AML-193 (cell line): ENCODE measurements around the gene EPHB1.
"Not testable (repeated sequence)": the region's sequence is repeated elsewhere in the genome, so short reads cannot be mapped to it uniquely, and the experiment has no call there.

Experiments
- DNase-seq, 2 experiments: peaks; one replicate each; lab custom pipeline; 2025; lab: John Stamatoyannopoulos, UW

The EPHB1 gene

DNA sequence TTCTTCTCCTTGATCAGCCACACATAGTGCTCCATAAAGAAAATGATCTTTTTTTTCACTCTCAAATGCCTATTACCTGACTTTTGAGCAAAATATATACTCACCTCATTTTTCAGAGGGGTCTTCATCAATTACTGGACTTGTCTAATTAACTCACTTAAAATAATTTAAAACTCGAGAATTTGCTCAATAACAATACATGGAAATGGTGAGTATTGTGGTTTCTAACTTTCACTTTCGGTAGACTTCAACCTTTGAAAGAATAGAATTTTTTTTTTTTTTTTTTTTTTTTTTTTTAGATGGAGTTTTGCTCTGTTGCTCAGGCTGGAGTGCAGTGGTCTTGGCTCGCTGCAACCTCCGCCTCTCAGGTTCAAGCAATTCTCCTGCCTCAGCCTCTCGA is 17.7 kb upstream of the EPHB1 start:
- DNase-seq = no peak

DNA sequence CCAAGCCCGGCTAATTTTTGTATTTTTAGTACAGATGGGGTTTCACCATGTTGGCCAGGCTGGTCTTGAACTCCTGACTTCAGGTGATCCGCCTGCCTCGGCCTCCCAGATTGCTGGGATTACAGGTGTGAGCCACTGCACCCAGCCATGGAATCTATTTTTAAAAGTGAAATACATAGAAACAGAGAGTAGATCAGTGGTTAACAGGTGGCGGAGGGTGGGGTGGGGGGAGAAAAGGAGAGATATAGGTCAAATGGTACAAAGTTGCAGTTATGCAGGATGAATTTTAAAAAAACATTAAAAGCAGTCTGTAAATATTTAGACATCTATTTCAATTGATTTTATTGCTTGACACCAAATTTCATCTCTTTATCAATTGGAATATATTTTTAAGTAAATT is 6.8 kb upstream of the EPHB1 start:
- not testable (repeated sequence) for DNase-seq

DNA sequence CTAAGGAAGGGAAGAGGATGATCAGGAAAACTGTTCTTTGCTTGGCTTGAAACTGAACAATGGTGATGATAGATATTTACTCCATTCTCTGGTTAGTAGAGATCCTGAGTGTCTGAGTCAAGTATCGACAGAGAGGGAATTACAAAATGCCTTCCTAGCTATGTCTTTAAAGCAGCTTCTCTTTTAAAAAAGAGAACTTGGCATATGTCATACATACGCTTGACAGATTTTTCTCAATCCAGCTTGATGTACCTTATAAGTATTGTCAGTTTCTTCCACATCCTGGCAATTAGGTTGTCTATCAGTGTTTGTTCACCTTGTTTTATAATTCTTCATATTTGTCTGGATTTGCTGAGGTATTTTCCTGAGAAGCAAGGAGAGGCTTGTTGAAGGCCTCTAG is 5.0 kb upstream of the EPHB1 start:
- DNase-seq = no peak

DNA sequence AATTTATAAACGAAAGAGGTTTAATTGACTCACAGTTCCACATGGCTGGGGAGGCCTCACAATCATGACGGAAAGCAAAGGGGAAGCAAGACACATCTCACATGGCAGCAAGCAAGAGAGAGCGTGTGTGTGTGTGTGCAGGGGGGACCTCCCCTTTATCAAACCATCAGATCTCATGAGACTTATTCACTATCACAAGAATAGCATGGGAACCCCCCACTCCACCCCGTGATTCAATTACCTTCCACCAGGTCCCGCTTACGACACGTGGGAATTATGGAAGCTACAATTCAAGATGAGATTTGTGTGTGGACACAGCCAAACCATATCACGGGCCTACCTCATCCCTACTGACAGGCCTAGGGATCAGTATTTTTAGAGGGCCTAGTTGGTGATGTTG is 3.1 kb upstream of the EPHB1 start:
- DNase-seq = no peak

DNA sequence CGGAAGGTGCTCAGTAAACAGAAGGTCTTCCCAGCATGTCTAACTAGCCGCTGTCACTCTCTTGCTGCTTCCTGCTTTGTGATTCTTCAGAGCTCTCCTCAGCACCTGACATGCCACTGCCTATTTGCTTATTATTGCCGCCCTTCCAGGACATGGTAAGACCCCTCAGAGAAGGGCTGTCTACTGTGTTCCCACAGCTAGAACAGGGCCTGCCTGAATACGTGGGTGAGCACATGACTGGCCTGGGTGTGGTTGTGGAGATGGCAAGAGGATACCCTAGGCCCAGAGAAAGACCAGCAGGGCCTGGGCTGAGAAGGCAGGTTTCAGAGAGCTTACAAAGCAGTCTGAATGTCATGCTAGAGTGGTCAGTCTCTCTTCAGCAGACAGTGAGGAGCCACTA is 2.4 kb upstream of the EPHB1 start:
- DNase-seq = no peak

DNA sequence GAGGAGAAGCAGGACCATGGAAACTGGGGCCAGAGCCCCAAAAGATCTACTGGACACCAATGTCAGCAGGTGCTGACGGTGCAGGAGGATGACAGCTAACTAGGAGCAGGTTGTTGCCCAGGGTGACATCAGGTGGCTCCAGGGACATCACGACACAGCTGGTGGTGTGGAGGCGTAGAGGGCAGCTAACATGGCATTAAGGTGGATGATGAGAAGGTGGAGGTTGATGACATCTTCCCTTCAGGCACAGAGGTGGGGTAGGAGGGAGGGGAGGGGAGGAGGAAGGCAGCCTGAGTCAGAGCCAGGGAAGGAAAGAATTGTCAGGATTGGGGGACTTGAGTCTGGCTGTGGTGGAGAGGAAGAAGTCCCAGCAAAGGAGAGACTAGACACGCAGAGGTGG is 1.5 kb upstream of the EPHB1 start:
- DNase-seq = no peak

DNA sequence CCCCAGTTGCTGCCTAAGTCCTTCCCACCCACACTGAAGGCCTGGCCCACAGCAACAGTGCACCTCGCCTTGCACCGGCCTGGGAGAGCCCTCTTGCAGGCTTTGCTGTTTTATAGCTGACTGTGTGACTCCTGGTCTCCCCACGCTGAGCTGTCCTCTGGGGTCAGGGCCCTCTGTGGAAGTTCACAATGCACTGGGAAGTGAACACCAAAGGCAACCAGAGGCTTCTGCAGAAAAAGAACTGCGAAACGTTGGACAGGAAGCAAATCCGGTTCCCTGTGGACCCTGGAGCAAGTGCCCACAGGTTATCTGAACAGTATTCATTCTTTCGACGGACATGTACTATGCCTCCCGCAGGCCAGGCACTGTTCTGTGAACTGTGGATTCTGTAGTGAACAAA is 737 bp upstream of the EPHB1 start:
- no peak for DNase-seq

DNA sequence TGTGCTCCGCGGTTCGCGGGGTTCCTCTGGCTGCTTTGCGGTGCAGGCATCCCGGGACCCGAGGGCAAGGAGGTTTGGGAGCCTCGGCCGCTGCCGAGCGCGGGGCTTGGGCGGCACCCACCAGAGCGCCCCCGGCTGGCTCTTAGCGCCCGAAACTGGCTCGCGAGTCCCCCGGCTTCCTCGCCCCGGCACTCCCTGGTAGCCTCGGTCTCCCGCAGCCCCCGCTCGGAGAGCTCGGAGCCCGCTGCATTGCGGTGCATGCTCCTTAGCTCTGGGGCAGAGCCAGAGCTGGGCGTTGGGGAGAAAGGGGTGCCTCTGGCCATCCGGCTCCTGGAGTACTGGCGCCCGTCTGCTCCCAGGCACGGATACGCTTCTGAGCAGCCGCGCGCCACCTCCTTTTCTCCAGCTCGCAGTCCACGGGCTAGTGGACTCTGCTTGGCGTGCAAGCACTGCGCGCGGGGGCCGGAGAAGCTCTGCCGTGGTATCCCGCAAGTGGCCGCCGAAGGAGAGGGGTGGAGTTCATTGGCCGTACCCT is 753 bp downstream of the EPHB1 start:
- no peak for DNase-seq

DNA sequence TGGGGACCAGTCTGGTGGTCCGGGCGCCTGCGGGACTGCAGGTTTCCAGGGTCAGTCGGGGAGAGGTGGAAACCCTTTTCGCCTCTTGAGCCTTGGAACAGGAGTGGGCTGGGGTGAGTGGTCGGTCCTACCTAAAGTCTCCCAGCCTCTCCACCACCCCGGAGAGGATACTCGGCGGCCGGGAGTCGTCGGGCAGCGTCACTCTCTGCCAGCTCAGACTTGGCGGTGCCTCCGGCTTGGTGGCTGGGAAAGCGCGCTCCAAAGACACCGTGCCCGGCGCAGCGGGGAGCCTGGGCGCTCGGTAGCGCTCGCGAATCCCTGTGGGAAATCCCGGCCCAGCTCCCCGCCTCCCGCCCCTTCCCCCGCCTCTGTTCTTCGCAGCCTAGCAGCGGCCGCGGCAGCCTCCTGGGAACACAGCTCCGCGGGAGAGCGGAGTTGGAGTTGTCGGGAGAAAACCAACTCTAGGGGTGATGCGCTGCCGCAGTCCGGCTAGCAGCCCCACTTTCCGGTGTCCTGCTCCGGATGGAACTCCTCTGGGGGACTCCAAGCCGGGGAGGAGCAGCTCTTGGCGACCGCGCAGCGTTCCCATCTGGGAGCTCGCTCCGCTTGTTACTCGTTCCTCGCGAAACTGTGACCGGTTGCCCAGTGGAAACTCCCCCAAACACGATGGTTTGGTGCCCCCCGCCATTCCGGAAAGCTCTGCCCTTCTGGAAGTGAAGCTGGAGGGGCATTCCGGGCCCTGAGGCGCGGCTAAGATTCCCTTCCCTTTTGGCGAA is 1.4 kb downstream of the EPHB1 start:
- no peak for DNase-seq

DNA sequence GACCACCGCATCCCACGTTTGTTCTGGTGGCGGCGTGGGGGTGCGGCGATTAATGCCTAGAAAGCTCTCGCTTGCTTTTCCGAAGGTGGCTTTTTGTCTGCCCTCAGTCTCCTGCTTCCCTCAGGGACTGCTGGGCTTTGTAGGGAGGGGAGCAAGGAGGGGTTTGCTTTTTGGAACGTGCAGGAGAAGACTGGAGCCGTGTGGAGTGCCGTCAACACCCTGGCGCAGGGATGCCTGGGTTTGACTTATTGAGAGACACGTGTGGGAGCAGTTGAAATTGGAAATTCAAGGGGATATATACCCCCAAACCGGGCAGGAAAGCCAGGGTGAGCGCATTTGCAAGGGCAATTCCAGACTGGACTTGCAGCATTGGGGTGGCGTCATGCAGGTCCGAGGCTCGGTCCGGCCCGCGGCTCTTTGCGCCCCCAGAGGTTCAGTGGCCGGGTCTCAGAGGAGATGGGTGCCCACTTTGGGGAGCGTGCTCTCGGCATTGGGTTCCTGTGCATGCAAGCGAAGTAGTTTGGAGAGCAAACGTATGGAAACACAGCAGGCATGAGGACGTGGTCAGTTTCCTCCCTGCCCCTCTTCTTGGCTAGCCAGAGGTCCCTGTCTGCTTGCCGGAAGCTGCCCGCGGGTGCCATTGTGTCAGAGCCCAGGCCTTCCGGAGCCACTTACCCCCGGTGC is 2.1 kb downstream of the EPHB1 start:
- DNase-seq = no peak

DNA sequence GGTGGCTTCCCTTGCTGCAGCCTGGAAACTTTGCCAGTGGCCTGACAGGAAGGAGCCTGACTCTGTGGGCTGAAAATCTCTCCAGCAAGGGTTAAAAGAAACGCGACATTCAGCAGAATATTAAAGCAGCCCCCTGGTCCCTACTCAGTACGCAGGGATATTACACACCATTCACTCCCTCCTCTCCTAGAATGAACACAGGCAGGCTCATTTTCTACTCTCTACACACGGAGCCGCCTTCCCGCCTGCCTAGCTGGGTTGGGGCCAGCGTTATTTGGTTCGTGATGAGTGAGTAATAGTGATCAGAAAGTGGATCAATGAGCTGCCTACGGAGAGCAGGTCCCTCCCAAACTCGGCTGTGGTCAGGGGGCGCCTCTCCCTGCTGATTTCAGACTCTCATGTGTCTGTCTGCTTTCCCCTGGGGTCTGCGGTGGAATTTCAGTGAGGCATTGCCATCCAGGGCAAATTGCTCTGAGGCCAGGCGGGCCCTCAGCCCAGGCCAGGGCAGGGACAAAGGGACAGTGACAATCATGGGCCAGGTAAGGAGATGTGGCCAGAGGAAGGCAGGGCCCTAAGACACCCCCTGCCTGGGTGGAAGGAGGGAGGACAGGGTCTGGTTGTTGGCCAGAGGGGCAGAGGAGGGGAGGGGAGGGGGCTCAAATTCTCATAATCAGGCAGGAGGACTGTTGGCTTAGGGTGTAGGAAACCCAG is 2.8 kb downstream of the EPHB1 start:
- DNase-seq = no peak

DNA sequence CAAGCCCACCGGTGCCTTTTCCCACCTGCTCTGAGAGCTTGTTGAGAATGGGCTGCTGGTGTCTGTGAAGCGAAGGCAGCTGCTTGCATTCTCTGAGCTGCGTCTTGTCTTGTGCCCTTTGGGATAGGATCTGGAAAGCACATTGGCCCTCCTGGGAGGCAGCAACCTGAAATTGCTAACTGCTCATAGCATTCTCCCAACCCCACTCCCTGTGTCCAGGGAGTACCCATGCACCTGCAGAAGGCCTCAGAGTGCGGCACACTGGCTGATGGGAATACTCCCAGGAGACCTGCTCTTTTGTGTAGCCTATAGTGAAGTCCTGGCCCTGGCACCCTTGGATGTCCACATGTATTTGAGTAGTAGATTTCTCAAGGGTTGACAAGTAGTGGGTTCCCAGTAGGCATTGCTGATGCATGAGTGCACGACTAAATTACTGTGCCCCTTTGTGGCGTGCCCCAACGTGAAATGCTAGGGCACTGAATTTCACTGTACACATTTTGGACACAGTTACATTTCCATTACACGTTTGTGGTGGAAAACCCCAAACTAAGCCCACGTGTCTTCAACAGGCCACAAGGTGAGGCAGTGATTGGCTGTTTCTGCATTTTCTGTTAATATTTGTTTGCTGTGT is 3.7 kb downstream of the EPHB1 start:
- DNase-seq = no peak

DNA sequence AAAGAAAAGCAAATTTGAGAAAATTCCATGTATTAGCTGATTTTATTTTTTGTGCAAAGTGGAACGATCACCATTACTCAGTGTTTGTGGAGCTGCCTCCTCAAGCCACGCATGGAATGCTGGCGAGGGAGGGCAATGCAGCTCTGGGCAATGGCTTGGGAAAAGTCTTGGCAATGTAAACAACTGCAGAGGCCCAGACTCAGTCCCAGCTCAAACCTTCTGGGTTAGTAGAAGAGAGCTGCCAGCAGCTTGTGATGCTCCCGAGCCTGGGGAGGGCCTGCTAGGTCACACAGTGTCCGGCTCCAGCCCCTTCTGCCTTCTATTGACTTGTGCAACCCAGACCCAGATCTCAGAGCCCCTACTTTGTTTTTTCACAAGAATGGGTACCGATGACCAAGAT is 4.3 kb downstream of the EPHB1 start:
- DNase-seq = no peak

DNA sequence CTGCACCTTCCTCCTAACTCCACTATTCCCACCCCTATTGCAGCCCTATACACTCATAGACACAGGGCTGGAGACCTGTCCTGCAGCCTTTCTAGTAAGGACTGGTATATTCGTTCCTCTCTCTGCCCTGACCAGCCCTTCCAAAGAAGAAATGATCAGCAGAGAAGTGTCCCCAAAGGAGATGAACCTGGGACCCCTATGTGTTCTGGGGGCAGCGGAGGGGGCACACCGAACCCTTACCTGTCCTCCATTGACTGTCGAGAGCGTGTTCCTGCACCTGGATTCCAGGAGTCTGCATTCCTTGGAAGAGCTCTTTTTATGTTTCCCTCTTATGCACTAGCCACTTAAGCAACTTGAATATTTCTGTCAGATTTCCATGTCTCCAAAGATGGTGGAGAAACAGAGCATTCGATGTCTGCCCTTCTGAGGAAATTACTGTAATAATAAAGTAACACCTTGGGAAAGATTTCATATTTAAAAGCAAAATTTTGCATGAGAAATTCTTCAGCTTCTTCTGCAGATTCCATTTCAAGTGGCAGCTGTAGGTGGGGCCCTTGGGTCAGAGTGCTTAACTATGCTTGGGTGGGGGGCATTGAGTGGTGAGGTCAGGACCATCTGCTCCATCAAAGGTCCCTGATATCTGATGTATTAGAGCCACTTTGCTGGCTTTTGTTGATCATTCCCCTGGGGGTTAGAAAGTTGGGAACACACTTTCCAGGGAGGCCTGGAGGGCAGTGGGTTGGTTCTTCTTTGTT is 6.3 kb downstream of the EPHB1 start:
- no peak for DNase-seq

DNA sequence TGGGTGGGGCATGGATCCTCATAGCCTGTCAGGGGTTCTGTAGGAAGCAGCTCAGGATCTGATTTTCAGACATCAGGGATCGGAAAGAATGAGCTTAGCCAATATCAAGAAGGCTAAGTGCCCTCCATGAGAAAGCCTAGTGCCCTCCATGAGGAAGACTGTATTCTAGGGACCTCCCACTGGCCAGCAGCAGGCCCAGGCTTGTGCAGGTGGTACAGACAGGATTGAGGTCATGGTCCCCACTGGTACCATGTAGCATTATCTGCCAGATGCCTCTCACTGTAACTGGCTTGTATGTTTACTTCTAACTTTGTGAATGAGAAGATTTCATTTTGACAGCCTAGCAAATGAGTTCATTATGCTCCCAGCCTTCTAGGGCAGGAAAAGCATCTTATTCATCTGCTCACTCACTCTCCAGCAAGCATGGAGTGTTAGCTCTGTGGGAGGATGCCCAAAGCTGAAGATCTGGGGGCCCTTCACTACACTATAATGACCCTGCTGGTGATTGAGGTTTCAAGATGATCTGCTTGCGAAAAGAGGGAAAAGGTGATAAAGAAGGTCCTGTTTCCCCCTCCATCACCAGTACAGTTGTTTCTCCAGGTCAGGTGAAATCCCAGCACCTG is 7.5 kb downstream of the EPHB1 start:
- DNase-seq = no peak

DNA sequence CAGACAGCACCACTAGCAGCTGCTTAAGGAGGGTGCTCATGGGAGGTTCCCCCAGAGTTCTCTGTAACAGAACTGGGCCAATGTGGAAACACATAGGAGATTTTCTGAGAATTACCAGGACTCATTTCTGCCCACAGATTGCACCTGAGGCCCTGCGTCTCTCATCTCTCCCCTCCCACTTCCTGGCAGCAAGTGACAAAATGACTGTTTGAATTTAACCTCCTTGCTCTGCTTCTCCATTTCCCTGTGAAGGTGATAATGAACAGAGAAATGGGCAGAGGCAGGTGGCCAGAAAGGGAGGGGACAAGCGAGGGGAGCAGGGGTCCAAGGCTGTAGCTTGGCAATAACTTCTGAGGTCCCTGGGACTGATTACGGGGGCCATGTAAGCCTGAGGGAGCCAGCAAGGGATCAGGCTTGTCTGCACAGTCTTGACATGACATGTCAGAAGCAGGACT is 8.0 kb downstream of the EPHB1 start:
- DNase-seq = no peak

DNA sequence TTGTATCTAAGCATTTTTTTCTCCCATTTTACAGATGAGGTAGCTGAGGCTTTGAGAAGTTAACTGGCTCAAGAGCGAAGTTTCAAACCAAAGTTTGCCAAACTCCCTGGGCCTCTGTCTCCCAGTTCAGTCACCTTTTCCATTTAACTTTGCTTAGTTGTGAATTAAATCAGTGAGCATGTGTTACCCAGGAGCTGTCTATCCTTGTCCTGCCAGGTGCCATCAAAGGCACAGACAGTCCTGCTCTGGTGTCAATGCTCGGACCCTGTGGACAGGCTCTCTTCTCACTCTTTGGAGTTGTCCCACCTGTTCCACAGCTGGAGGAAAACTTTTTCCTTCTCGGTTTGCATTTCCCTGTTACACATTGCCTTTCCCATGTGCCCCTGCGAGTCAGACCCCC is 8.6 kb downstream of the EPHB1 start:
- no peak for DNase-seq

DNA sequence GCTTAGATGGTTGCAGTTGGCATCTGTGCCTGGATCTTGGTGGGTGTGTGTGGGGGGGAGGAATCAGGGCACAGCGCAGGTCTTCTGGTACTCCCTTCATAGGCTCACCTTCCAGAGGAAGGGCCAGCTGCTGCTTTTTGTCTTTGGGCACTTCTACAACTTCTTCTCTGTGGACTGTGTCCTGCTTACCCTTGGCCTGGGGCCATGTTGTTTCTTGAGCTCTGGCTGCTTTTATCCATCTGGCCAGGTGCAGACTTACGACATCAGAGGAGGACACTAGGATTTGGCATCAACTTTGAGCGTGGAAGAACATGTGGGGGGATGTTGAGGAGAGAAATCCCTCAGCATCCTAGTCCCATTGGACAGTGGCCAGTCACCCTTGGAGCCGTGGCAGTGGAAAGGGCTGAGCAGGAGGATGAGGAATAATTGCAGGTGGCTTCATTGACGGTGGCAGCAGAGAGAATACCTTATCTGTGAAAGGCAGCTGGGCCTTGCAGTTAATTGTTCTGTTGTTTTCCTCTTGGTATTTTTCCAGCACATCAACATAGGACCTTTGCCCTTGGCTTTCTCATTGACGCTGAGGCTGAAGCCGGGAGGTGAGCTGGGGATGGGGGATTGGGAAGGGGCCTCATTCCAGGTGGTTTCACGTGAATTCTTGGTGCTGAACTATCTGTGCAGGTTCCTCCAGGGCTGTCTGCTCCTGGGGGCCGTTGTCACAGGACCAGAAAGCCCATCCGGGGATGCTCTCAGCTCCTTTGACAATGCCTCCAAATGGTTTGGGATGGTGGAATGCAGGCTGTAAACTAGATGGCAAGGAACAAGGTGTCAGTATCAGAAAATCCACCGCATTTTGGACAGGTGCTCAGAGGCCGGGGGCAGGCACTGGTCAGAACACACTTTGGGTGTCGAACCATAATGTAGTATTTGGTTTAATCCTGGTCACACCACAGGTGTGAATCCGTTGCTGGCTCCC is 9.7 kb downstream of the EPHB1 start:
- no peak for DNase-seq

DNA sequence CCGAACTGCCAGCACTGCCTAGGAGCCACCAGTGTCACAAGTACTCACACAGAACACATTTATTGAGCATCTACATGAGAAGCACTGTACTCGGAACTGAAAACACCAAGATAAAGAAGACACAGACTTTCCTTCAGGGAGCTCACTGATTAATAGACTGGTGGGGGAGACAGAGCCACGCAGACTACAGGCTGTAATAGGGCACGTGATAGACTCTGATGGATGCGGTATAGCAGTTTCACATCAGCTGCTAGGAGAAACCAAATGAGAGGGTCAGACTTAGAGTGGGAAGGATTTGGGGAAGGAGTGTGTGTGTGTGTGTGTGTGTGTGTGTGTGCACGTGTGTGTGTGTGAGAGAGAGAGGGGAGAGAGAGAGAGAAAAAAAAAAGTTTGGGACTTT is 12.1 kb downstream of the EPHB1 start:
- no peak for DNase-seq

DNA sequence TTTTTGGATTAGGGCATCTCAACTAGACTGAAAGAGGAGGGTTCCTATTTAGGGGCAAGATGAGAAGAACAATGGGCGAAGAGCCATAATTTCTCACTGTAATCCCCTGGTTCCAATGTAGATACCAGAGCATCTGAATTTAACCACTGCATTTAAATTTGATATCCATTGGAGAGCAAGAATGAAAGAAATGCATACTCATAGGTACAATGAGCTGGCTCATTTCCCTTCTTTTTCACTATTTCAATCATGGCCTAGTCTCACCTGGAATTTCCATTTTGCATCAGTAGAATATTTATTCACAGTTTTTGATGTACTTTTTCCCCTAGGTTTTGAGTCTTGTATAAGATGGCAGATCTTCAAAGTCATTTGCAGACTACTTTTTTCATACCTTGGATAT is 13.8 kb downstream of the EPHB1 start:
- no peak for DNase-seq
